LNCaP clone FGC (cell line): Measurements from ENCODE around the gene DOCK3.
"Not testable (repeated sequence)": the region's sequence is repeated elsewhere in the genome, so short reads cannot be mapped to it uniquely, and the experiment has no call there.

Source experiments
- DNase-seq: peaks from one replicate; pipeline ENCODE4 v3.0.0-alpha.2; 2011; ENCODE audit warnings: low read depth
- H3K4me3 ChIP-seq: 2 replicates; pipeline ENCODE4 v1.5.1; 2011; ENCODE audit warnings: mild to moderate bottlenecking, low read depth, low read length, control low read depth
- CTCF ChIP-seq: IDR thresholded peaks from 2 replicates; pipeline ENCODE4 v1.5.1; 2012; ENCODE audit warnings: mild to moderate bottlenecking; ENCODE audit not compliant: control insufficient read depth, insufficient read depth; ENCODE audit errors: extremely low read depth

DOCK3 gene

GRCh38 chr3:50876947-50877346, 202.2 kb downstream of the DOCK3 start:
- no peak for DNase-seq
- no peak overlapping the region for H3K4me3 ChIP-seq

GRCh38 chr3:50882733-50883132, 208.0 kb downstream of the DOCK3 start:
- DNase-seq, H3K4me3 ChIP-seq: not testable (repeated sequence)

More at GRCh38 chr3:50876947-50877346, 202.2 kb downstream of the DOCK3 start:
- no peak for TF ChIP-seq CTCF

GRCh38 chr3:50883755-50884154, 209.0 kb downstream of the DOCK3 start:
- TF ChIP-seq CTCF: no peak
- no peak overlapping the region for H3K4me3 ChIP-seq
- no peak for DNase-seq

GRCh38 chr3:50885070-50885850, 210.5 kb downstream of the DOCK3 start:
- no peak for DNase-seq
- TF ChIP-seq CTCF: no peak
- H3K4me3 ChIP-seq: no peak overlapping the region

- DNase-seq: no peak
- H3K4me3 ChIP-seq: no peak overlapping the region
Measured at GRCh38 chr3:50890688-50891344, 216.1 kb downstream of the DOCK3 start.

GRCh38 chr3:50901097-50901496, 226.4 kb downstream of the DOCK3 start:
- DNase-seq, H3K4me3 ChIP-seq: not testable (repeated sequence)

More at GRCh38 chr3:50890688-50891344, 216.1 kb downstream of the DOCK3 start:
- no peak for TF ChIP-seq CTCF

GRCh38 chr3:50912746-50913145, 238.0 kb downstream of the DOCK3 start:
- H3K4me3 ChIP-seq: no peak overlapping the region
- no peak for DNase-seq
- no peak for TF ChIP-seq CTCF

GRCh38 chr3:50913260-50913659, 238.5 kb downstream of the DOCK3 start:
- no peak for TF ChIP-seq CTCF
- H3K4me3 ChIP-seq: no peak overlapping the region
- peak; percentile 68 for DNase-seq

- H3K4me3 ChIP-seq, DNase-seq: not testable (repeated sequence)
Measured at GRCh38 chr3:50922071-50922470, 247.3 kb downstream of the DOCK3 start.
